Measurements from ENCODE around the gene HKDC1. TPM values are rescaled to one million over a fixed set of nuclear protein-coding genes. Genes with fewer than 3 reads are reported as not detected.

The HKDC1 gene
- polyA plus RNA-seq, 1 of the 3 experiments (the other 2 are of a cell fraction), result 0.10 TPM

DNA sequence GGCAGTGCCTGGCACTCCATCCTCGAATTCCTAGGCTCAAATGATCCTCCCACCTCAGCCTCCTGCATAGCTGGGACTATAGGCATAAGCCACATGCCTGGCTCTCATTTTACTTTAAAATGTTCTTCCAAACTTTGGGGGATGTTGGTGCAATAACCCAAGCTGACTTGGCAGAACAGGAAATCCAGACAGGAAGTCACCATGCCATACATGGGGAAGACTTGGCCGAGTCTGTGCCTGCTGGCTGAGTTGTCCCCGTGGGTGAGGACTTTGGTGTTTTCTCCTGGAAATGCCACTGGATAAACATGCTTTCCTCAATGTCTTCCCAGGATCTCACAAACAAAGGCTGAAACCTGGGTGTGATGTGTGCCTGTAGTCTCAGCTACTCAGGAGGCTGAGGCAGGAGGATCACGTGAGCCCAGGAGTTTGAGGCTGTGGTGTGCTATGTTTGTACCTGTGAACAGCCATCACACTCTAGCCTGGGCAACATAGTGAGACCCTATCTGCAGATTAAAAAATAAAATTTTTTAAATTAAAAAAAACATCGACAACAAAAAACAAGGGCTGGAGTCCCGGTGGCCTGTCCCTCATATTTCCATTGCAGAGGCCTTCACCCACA is 19.8 kb downstream of the HKDC1 start:
- Histone ChIP-seq H3K79me2 (ENCODE audit: insufficient read depth) (no peaks in the 10 kb centered on the region), H3K9me2 (no peaks in the 10 kb centered on the region), H3K9me3 (no peaks in the 10 kb centered on the region), H3K36me3 (replicated peaks in 1 of 2; ENCODE audit: control insufficient read depth in 1 of 2, insufficient read depth in 2 of 2, low read length in 1 of 2) (no peaks in the 10 kb centered on the region), H3K27me3 (ENCODE audit: insufficient read depth) (no peaks in the 10 kb centered on the region), H2AFZ (ENCODE audit: low read depth) (peak overlapping the region; percentile 79; the same call in 1 of the 2 replicates), H4K20me1 (ENCODE audit: insufficient read depth) (no peaks in the 10 kb centered on the region), H3F3A (replicated peaks; ENCODE audit: insufficient read depth) (no peaks in the 10 kb centered on the region), H3K4me3 (ENCODE audit: low read depth in 2 of 2, low read length in 1 of 2) (no peak overlapping the region), H3K4me1 (ENCODE audit: control insufficient read depth in 1 of 2, insufficient read depth in 2 of 2, low read depth in 1 of 2, low read length in 1 of 2) (no peaks in the 10 kb centered on the region), H3K27ac (ENCODE audit: low read depth in 2 of 2, low read length in 1 of 2) (no peak overlapping the region), H3K9ac (no peak overlapping the region), H3K4me2 (no peak overlapping the region)
- 79% methylated on average over 6 of the region's 6 CpGs for WGBS (ENCODE audit: low lambda C conversion rate)
- ChIA-PET POLR2A (no interaction called here), CTCF (interaction anchor here (0.6 to 6.9 kb wide), 7 partner anchors 11 to 269 kb away, joined by 3 to 105 read pairs (median 3); no protein-coding TSS in a partner anchor)
- DNase-seq, result no peak
- TF ChIP-seq POLR2AphosphoS5 (IDR thresholded peaks at IDR 0.05; ENCODE audit: low read depth, low read length) (no peak), RXRA (IDR thresholded peaks at IDR 0.05; ENCODE audit: borderline replicate concordance, low read depth) (no peak), GATA2 (CRISPR knock-in tag; IDR thresholded peaks at IDR 0.05) (no peak)

DNA sequence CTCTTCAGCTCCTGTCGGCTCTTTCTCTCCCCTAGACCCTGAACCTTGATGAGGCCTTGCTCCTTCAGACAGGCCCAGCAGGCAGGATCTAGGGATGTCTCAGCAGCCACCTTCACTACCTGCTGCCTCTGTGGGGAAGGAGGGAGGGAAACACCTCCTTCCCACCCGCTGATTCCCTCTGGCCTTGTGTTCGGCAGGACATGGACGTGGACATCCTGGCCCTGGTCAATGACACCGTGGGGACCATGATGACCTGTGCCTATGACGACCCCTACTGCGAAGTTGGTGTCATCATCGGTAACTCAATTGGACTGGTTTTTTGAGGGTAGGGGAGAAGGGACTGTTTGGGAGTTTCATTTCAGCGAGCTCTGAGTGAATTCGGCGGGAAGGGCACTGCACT is 20.3 kb downstream of the HKDC1 start:
- no peak overlapping the region for H3K4me3 ChIP-seq (ENCODE audit: low read depth in 2 of 2, low read length in 1 of 2)
- no peaks in the 10 kb centered on the region for H4K20me1 ChIP-seq (ENCODE audit: insufficient read depth)
- no peaks in the 10 kb centered on the region for H3K4me1 ChIP-seq (ENCODE audit: control insufficient read depth in 1 of 2, insufficient read depth in 2 of 2, low read depth in 1 of 2, low read length in 1 of 2)
- H3K9me3 ChIP-seq, result no peaks in the 10 kb centered on the region
- ChIA-PET POLR2A (no interaction called here), CTCF (interaction anchor here (6.9 kb wide), 1 partner anchor 151 kb away, joined by 105 read pairs; no protein-coding TSS in a partner anchor)
- no peaks in the 10 kb centered on the region for H3K36me3 ChIP-seq (replicated peaks in 1 of 2; ENCODE audit: control insufficient read depth in 1 of 2, insufficient read depth in 2 of 2, low read length in 1 of 2)
- H3K4me2 ChIP-seq, result no peak overlapping the region
- no peak for DNase-seq
- H3K27ac ChIP-seq (ENCODE audit: low read depth in 2 of 2, low read length in 1 of 2), result no peak overlapping the region
- no peaks in the 10 kb centered on the region for H3K27me3 ChIP-seq (ENCODE audit: insufficient read depth)
- no peaks in the 10 kb centered on the region for H3K79me2 ChIP-seq (ENCODE audit: insufficient read depth)
- no peaks in the 10 kb centered on the region for H3K9me2 ChIP-seq
- H3F3A ChIP-seq (replicated peaks; ENCODE audit: insufficient read depth), result no peaks in the 10 kb centered on the region
- no peak overlapping the region for H2AFZ ChIP-seq (ENCODE audit: low read depth)
- 94% methylated on average over 11 of the region's 11 CpGs for WGBS (ENCODE audit: low lambda C conversion rate)
- H3K9ac ChIP-seq, result no peak overlapping the region
- TF ChIP-seq MEF2A (IDR thresholded peaks at IDR 0.05; ENCODE audit: borderline replicate concordance, low read depth) (no peak), SIN3A (IDR thresholded peaks at IDR 0.05; ENCODE audit: borderline replicate concordance, low read depth, low read length) (no peak), EP300 (IDR thresholded peaks at IDR 0.05; ENCODE audit: borderline replicate concordance in 1 of 2, low read depth in 1 of 2, low read length in 1 of 2) (no peak), TEAD4 (IDR thresholded peaks at IDR 0.05; ENCODE audit: borderline replicate concordance, insufficient read depth) (no peak), MXI1 (IDR thresholded peaks at IDR 0.05; ENCODE audit: low read depth, low read length) (no peak), FOXJ3 (CRISPR knock-in tag; IDR thresholded peaks at IDR 0.05) (no peak), RAD21 (IDR thresholded peaks at IDR 0.05; ENCODE audit: low read length) (no peak), TAF1 (IDR thresholded peaks at IDR 0.05; ENCODE audit: borderline replicate concordance, low read depth, low read length) (no peak), POLR2AphosphoS5 (IDR thresholded peaks at IDR 0.05; ENCODE audit: low read depth, low read length) (no peak), EZH2phosphoT487 (IDR thresholded peaks at IDR 0.05; ENCODE audit: borderline replicate concordance, low read depth) (no peak), GABPA (IDR thresholded peaks at IDR 0.05; ENCODE audit: low read depth) (no peak)
- TF ChIP-seq, protein P1, sequence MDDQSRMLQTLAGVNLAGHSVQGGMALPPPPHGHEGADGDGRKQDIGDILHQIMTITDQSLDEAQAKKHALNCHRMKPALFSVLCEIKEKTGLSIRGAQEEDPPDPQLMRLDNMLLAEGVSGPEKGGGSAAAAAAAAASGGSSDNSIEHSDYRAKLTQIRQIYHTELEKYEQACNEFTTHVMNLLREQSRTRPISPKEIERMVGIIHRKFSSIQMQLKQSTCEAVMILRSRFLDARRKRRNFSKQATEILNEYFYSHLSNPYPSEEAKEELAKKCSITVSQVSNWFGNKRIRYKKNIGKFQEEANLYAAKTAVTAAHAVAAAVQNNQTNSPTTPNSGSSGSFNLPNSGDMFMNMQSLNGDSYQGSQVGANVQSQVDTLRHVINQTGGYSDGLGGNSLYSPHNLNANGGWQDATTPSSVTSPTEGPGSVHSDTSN (IDR thresholded peaks at IDR 0.05), result no peak
- TF ChIP-seq, protein P2, sequence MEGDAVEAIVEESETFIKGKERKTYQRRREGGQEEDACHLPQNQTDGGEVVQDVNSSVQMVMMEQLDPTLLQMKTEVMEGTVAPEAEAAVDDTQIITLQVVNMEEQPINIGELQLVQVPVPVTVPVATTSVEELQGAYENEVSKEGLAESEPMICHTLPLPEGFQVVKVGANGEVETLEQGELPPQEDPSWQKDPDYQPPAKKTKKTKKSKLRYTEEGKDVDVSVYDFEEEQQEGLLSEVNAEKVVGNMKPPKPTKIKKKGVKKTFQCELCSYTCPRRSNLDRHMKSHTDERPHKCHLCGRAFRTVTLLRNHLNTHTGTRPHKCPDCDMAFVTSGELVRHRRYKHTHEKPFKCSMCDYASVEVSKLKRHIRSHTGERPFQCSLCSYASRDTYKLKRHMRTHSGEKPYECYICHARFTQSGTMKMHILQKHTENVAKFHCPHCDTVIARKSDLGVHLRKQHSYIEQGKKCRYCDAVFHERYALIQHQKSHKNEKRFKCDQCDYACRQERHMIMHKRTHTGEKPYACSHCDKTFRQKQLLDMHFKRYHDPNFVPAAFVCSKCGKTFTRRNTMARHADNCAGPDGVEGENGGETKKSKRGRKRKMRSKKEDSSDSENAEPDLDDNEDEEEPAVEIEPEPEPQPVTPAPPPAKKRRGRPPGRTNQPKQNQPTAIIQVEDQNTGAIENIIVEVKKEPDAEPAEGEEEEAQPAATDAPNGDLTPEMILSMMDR (IDR thresholded peaks at IDR 0.05), result no peak
- TF ChIP-seq, protein P3, sequence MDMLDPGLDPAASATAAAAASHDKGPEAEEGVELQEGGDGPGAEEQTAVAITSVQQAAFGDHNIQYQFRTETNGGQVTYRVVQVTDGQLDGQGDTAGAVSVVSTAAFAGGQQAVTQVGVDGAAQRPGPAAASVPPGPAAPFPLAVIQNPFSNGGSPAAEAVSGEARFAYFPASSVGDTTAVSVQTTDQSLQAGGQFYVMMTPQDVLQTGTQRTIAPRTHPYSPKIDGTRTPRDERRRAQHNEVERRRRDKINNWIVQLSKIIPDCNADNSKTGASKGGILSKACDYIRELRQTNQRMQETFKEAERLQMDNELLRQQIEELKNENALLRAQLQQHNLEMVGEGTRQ (IDR thresholded peaks at IDR 0.05; ENCODE audit: borderline replicate concordance, low read depth, low read length), result no peak
- TF ChIP-seq, protein P4, sequence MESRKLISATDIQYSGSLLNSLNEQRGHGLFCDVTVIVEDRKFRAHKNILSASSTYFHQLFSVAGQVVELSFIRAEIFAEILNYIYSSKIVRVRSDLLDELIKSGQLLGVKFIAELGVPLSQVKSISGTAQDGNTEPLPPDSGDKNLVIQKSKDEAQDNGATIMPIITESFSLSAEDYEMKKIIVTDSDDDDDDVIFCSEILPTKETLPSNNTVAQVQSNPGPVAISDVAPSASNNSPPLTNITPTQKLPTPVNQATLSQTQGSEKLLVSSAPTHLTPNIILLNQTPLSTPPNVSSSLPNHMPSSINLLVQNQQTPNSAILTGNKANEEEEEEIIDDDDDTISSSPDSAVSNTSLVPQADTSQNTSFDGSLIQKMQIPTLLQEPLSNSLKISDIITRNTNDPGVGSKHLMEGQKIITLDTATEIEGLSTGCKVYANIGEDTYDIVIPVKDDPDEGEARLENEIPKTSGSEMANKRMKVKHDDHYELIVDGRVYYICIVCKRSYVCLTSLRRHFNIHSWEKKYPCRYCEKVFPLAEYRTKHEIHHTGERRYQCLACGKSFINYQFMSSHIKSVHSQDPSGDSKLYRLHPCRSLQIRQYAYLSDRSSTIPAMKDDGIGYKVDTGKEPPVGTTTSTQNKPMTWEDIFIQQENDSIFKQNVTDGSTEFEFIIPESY (IDR thresholded peaks at IDR 0.05; ENCODE audit: borderline replicate concordance, low read depth), result no peak
- TF ChIP-seq, protein P5, sequence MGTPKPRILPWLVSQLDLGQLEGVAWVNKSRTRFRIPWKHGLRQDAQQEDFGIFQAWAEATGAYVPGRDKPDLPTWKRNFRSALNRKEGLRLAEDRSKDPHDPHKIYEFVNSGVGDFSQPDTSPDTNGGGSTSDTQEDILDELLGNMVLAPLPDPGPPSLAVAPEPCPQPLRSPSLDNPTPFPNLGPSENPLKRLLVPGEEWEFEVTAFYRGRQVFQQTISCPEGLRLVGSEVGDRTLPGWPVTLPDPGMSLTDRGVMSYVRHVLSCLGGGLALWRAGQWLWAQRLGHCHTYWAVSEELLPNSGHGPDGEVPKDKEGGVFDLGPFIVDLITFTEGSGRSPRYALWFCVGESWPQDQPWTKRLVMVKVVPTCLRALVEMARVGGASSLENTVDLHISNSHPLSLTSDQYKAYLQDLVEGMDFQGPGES (IDR thresholded peaks at IDR 0.05; ENCODE audit: low read depth, low read length), result no peak

All from SK-N-SH (cell line).